GM12873 (cell line): Measurements from ENCODE around the gene SAMD4A.

ENCODE experiments used
- CTCF ChIP-seq: IDR thresholded peaks from 2 replicates; pipeline ENCODE4 v1.5.1; 2012; ENCODE audit warnings: low read depth, mild to moderate bottlenecking, moderate library complexity, low read length, control low read depth; ENCODE audit not compliant: insufficient read depth; ENCODE audit errors: missing control alignments

Gene SAMD4A

GRCh38 chr14:54597795-54598443 is 31.0 kb downstream of the SAMD4A start:
- no peak for TF ChIP-seq CTCF

DNA sequence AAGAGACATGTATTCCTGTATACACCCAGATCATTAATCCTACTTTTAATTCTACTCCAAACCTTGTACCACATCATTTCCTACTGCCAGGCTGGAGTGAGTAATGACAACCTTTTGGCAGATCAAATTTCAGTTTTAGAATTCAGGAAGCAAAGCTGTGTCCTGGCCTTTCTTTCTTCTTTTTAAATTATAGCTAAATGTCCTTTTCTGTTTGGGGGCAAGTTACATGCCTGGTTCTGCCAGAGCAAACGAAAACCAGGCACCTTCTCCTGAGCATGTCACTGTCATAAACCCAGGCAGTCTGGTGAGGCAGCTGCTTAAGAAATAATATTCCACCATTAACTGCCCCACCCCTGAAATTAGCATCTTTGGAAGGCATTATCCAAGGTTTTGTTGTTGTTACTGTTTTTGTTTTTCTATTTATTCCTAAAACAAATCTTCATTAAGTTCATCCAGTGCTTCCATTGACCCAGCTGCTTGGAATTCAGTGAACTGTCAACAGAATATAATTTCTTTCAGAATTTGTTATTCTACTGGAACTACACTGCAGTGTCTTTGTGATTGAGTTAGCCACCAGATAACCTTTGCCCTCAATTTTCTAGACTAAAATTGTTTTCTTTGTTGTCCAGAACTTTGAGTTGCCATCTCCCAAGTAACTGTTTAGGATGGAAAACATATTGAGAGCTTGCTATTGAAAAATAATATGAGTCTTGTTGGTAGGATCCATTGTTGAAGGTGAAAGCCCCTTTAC is 33.2 kb downstream of the SAMD4A start:
- no peak for TF ChIP-seq CTCF

DNA sequence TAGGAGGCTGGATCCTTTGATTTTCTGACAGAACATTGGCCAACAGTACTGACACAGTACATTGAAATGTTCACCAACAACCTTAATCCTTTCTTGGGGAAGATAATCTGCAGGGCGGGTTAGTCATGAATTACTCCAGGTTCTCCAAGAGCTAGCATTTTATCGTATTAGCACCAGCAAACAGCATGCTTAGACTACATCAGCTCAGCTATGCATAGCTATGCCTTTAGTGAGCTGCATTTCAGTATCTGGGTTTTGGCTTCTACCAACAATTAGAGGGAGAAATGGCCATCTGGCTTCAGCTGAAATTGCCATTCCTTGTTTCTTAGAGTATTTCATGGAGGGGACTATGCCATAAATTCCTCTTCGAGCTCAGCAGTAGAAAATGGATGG is 33.8 kb downstream of the SAMD4A start:
- no peak for TF ChIP-seq CTCF

GRCh38 chr14:54603362-54603761 is 36.4 kb downstream of the SAMD4A start:
- TF ChIP-seq CTCF: no peak

- no peak for TF ChIP-seq CTCF
These were observed 39.2 kb downstream of the SAMD4A start for GRCh38 chr14:54606178-54606577.

GRCh38 chr14:54606631-54607133 is 39.8 kb downstream of the SAMD4A start:
- TF ChIP-seq CTCF: no peak

GRCh38 chr14:54609576-54609975 is 42.6 kb downstream of the SAMD4A start:
- no peak for TF ChIP-seq CTCF
